Ascending aorta (tissue), 2 donors: ENCODE data around the gene RIMS4. TPM values are rescaled to one million over a fixed set of nuclear protein-coding genes. Genes with fewer than 3 reads are reported as not detected.

Experiments
- DNase-seq, 2 donors: peaks; one replicate each; pipeline ENCODE4 v3.0.0-alpha.2; 2019; ENCODE audit warnings: low spot score in 2 of 2
- H3K27ac ChIP-seq, 2 donors: fragments of 200-600 bp; sonication (generic); one replicate each; pipeline ENCODE4 v1.5.1; 2016 to 2017; ENCODE audit warnings: mild to moderate bottlenecking in 1 of 2
- H3K27me3 ChIP-seq: fragments of 200-600 bp; sonication (generic); one replicate; pipeline ENCODE4 v1.5.1; 2017
- H3K36me3 ChIP-seq, 2 donors: fragments of 200-600 bp; sonication (generic); one replicate each; pipeline ENCODE4 v1.5.1; 2016
- H3K4me1 ChIP-seq, 2 donors: fragments of 200-600 bp; sonication (generic); one replicate each; pipeline ENCODE4 v1.5.1; 2016 to 2017; ENCODE audit warnings: mild to moderate bottlenecking in 1 of 2
- H3K4me3 ChIP-seq, 2 donors: fragments of 200-600 bp; sonication (generic); one replicate each; pipeline ENCODE4 v1.5.1; 2016 to 2017; ENCODE audit warnings: mild to moderate bottlenecking in 1 of 2
- H3K9me3 ChIP-seq, 2 donors: fragments of 200-600 bp; sonication (generic); one replicate each; pipeline ENCODE4 v1.5.1; 2016
- intact Hi-C: fragments of 100-400 bp; cut with DNase I; formaldehyde crosslinking; loops from one replicate; pipeline ENCODE4 v1.15.1; 2023
- total RNA-seq: library from RNA; depleted of rRNA; stranded (reverse); fragments of >200 nt; gene quantifications from one replicate; pipeline ENCODE4 v1.1.0, GENCODE V29; 2016
- TF ChIP-seq, protein P1 (sequence below), 3 experiments: fragments of 200-600 bp in 2 of 3; fragments of 450-650 bp in 1 of 3; sonication (generic) in 2 of 3; IDR thresholded peaks; one replicate each; pipeline ENCODE4 v1.5.1; 2016 to 2019; ENCODE audit warnings: antibody characterized with exemption in 3 of 3, mild to moderate bottlenecking in 1 of 3, moderate library complexity in 1 of 3

RIMS4 gene
- total RNA-seq, 1 donor from 2014 or later: 4.0 TPM

DNA sequence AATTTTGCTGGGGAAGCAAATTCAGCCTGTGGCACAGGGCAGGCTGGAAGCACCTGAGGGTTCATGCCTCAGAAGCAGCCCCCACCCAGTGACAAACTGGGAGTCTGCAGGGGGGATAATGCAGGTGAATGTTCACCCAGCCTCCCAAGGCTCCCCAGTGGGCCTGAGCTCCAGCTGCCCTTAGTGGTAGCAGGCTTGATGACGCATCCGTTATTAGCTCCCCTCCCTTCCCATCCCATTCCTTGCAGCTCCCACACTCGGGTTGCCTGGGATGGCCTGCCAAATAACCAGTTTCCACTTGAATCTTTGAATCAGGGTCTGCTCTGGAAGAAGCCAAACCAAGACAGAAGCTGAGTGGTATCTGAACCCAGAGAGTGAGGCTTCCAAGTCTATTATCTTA lies 48.9 kb downstream of the RIMS4 start:
- intact Hi-C loops: no loop called here
- H3K4me3 ChIP-seq: no peak overlapping the region
- no peak overlapping the region for H3K27ac ChIP-seq
- H3K4me1 ChIP-seq: no peaks in the 10 kb centered on the region
- no peaks in the 10 kb centered on the region for H3K36me3 ChIP-seq
- H3K27me3 ChIP-seq: no peaks in the 10 kb centered on the region
- TF ChIP-seq, protein P1, sequence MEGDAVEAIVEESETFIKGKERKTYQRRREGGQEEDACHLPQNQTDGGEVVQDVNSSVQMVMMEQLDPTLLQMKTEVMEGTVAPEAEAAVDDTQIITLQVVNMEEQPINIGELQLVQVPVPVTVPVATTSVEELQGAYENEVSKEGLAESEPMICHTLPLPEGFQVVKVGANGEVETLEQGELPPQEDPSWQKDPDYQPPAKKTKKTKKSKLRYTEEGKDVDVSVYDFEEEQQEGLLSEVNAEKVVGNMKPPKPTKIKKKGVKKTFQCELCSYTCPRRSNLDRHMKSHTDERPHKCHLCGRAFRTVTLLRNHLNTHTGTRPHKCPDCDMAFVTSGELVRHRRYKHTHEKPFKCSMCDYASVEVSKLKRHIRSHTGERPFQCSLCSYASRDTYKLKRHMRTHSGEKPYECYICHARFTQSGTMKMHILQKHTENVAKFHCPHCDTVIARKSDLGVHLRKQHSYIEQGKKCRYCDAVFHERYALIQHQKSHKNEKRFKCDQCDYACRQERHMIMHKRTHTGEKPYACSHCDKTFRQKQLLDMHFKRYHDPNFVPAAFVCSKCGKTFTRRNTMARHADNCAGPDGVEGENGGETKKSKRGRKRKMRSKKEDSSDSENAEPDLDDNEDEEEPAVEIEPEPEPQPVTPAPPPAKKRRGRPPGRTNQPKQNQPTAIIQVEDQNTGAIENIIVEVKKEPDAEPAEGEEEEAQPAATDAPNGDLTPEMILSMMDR (IDR thresholded peaks at IDR 0.05): no peak
- no peak for DNase-seq
- H3K9me3 ChIP-seq: no peaks in the 10 kb centered on the region

DNA sequence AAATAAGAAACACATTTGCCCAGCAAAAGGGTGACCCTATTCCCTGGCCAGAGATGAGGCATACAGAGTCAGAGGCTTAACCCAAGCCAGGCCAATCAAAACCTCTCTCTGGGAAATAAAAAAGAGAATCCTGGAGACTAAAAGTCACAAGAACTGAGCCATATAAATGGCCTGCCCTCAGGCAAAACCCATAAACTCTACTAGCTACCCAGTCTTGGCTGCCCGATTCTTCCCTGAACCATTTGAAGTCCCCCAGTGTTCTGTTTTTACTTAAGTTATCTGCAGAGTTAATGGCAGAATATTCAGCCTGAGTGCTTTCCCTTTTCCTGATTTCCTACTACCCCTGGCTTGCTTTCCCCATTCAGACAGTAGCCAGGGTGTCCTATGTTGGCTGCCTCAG lies 50.8 kb downstream of the RIMS4 start:
- TF ChIP-seq, protein P1 (IDR thresholded peaks at IDR 0.05): no peak
- intact Hi-C loops: no loop called here
- no peak for DNase-seq
- Histone ChIP-seq H3K4me3 (no peak overlapping the region), H3K9me3 (no peaks in the 10 kb centered on the region), H3K36me3 (no peaks in the 10 kb centered on the region), H3K27me3 (no peaks in the 10 kb centered on the region), H3K4me1 (no peaks in the 10 kb centered on the region), H3K27ac (no peak overlapping the region)

DNA sequence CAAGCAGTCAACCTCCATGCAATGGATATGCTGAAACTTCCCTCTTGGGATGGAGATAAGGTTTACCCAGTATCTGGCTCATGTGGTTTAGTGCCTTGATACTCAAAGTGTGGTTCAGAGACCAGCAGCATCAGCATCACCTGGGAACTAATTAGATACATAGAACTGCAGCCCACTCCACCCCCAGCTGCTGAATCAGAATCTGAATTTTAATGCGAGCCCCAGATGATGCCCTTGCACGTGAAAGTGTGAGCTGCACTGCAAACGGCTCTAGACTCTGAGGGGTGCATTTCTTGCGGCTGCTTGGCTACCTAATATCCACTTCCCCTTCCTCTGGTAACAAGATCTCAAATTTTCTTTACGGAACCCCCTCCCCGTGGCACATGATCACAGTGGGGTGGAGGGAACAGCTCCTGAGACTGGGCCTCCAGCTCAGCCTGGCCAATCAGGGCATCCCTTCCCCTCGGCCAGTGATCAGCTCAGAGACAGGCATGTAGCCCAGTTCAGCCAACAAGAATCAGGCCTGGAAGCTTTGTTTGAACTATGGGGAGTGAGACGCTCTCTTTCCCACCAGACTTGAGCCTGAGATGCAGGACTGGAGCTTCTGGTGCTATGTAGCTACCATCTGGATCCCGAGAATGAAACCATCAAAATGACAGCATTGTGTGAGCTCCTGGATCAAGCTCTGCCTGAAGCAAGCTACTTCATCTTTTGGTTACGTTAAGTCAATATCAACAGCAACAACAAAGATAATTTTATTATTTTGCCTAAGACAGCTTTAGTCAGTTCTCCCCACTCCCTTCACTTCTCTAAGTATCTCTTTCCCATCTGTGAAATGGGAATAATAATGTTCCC lies 51.9 kb downstream of the RIMS4 start:
- Histone ChIP-seq H3K9me3 (no peaks in the 10 kb centered on the region), H3K4me3 (no peak overlapping the region), H3K27ac (no peak overlapping the region), H3K4me1 (no peaks in the 10 kb centered on the region), H3K36me3 (no peaks in the 10 kb centered on the region), H3K27me3 (no peaks in the 10 kb centered on the region)
- intact Hi-C loops: no loop called here
- DNase-seq: no peak
- TF ChIP-seq, protein P1 (IDR thresholded peaks at IDR 0.05): no peak

DNA sequence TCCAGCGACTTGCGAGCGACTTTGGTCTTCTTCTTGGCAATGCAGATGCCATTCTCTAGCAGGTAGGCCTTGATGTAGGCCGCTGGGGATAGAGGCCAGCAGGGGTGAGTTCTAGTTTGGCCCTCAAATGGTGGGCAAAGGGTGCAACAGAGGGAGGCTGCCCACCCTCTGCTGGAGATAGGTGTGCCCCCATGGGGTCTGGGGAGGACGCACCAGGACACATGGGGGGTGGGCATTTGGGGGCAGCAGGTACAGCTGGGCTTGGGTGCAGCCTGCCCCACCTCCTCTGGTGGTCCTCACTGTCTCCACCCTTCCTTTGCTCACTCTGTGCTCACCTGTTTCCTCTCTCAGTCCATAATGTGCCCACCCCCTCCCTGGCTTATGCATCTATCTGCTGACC lies 53.4 kb downstream of the RIMS4 start:
- no peaks in the 10 kb centered on the region for H3K27me3 ChIP-seq
- TF ChIP-seq, protein P1 (IDR thresholded peaks at IDR 0.05): no peak
- no peak overlapping the region for H3K27ac ChIP-seq
- no peaks in the 10 kb centered on the region for H3K36me3 ChIP-seq
- no peak overlapping the region for H3K4me3 ChIP-seq
- intact Hi-C loops: no loop called here
- no peaks in the 10 kb centered on the region for H3K9me3 ChIP-seq
- DNase-seq: no peak
- no peaks in the 10 kb centered on the region for H3K4me1 ChIP-seq

DNA sequence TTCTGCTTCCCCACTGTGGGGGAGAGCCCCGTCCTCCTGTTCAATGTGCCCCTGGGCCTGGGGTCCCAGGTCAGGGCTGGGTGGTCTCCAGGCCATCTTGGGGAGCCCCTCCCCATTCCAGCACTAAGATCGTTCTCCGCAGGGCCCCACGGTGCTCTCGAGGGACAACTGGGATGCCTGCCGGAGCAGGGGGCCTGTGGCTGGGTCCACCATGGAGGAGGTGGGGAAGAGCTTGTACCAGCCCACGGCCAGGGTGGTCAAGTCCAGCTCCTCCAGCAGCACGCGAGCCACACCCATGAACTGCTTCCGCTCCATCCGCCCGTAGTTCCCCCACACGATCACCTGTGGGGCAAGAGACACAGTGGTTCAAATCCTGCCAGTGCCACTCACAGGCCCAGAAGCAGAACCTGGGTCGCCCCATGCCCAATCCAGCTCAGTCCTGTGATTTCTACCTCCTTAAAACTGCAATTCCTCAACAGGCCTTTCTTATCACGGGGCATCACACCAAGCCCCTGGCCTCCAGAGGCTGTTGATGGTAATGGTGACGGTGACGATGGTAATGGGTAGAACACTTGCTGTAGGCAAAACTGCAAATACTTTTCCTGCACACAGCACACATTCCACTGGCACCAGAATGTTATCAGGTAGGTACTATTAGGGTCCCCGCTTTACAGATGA lies 54.2 kb downstream of the RIMS4 start:
- Histone ChIP-seq H3K4me1 (no peaks in the 10 kb centered on the region), H3K27ac (no peak overlapping the region), H3K36me3 (peaks cover 0 to 6% of the 10 kb centered on the region in 2 donors), H3K9me3 (no peaks in the 10 kb centered on the region), H3K4me3 (no peak overlapping the region), H3K27me3 (no peaks in the 10 kb centered on the region)
- intact Hi-C loops: no loop called here
- no peak for DNase-seq
- TF ChIP-seq, protein P1 (IDR thresholded peaks at IDR 0.05): no peak
